Breast epithelium (tissue), 3 donors: ENCODE measurements around the gene SEMA4F.

Experiments
- CTCF ChIP-seq, 3 donors: fragments of 450-650 bp; IDR thresholded peaks; one replicate each; pipeline ENCODE4 v1.5.1; 2016 to 2017; ENCODE audit warnings: antibody characterized with exemption in 3 of 3, mild to moderate bottlenecking in 3 of 3, moderate library complexity in 3 of 3
- POLR2A ChIP-seq: fragments of 450-650 bp; IDR thresholded peaks from one replicate; pipeline ENCODE4 v1.6.1; 2016; ENCODE audit warnings: antibody characterized with exemption, mild to moderate bottlenecking, moderate library complexity
- POLR2AphosphoS5 ChIP-seq, 3 donors: sonication (generic); formaldehyde crosslinking; IDR thresholded peaks; one replicate each; pipeline ENCODE4 v1.6.1; 2017; ENCODE audit warnings: antibody characterized with exemption in 3 of 3

- TF ChIP-seq CTCF (IDR thresholded peaks at IDR 0.05) (no peak), POLR2A (no peak), POLR2AphosphoS5 (IDR thresholded peaks at IDR 0.05) (no peak)
Observed at GRCh38 chr2:74673826-74674528, 19.9 kb downstream of the SEMA4F start.
